ENCODE data around the gene NECAP2. TPM values are rescaled to one million over a fixed set of nuclear protein-coding genes. Genes with fewer than 3 reads are reported as not detected.
A peak's percentile ranks its signal among the peaks of the same experiment; 100 is the strongest.

The NECAP2 gene
- total RNA-seq, 2 experiments from 2014 or later: 76.4 to 82.0 TPM

DNA sequence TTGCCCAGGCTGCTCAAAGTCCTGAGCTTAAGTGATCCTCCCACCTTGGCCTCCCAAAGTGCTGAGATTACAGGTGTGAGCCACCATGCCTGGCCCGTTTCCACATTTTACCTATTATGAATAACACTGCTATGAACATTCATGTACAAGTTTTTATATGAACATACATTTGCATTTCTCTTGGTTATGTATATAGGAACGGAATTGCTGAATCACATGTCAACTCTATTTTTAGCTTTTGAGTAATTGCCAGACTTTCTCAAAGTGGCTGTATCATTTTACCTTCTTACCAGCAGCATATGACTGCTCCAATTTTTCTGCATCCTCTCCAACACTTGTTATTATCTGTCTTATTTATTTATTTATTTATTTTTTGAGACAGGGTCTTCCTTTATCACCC is 6.0 kb upstream of the NECAP2 start:
- intact Hi-C loops (cut with micrococcal nuclease): no loop called here
- DNase-seq: peak; percentile 27
- H3K27me3 Mint-ChIP-seq: no peaks in the 10 kb centered on the region
- H3K4me3 Mint-ChIP-seq: no peak overlapping the region
- no peaks in the 10 kb centered on the region for H3K9me3 Mint-ChIP-seq
- POLR2A ChIA-PET: no interaction called here
- no peak overlapping the region for H3K27ac Mint-ChIP-seq
- H3K4me1 Mint-ChIP-seq (ENCODE audit: low read depth): peaks cover 3% of the 10 kb centered on the region
- no peaks in the 10 kb centered on the region for H3K36me3 Mint-ChIP-seq
- CTCF ChIA-PET: no interaction called here

DNA sequence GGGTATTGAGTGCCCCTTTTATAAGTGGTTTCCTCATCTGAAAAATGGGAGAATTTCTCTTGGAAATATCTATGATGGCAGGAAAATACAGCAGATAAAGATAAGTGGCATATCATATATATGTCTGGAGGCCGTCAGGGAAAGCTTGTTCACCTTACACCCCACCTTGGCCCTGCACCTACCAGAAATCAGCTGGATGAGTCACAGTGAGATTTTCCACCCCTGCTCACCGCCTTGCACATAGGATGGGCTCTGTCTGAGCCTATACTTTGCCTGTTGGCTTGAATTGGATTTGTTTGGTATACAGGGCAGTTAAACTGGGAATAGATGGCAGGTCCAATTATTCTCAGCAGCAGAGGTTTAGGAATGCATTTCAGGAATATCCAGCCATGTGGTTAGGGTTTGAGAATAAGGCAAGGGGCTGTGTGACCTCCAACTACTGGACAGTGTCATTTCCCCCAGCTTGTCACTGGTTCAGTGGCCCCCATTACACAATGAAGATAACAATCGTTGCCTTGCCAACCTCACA is 3.5 kb upstream of the NECAP2 start, which contains the start of gene SPATA21:
SPATA21 (minus strand) TSS at position 479 of the 529 bp plus-strand sequence. CDS start 6,053 bp downstream, outside the sequence.
- Mint-ChIP-seq H3K4me1 (ENCODE audit: low read depth) (peaks cover 14% of the 10 kb centered on the region), H3K36me3 (peaks cover 6% of the 10 kb centered on the region), H3K4me3 (no peak within 1 kb of the TSS), H3K27ac (no peak within 1 kb of the TSS), H3K27me3 (no peaks in the 10 kb centered on the region), H3K9me3 (no peaks in the 10 kb centered on the region)
- intact Hi-C loops (cut with micrococcal nuclease): no loop called here
- CTCF ChIA-PET: no interaction called here
- DNase-seq: peak; percentile 19
- POLR2A ChIA-PET: no interaction called here

DNA sequence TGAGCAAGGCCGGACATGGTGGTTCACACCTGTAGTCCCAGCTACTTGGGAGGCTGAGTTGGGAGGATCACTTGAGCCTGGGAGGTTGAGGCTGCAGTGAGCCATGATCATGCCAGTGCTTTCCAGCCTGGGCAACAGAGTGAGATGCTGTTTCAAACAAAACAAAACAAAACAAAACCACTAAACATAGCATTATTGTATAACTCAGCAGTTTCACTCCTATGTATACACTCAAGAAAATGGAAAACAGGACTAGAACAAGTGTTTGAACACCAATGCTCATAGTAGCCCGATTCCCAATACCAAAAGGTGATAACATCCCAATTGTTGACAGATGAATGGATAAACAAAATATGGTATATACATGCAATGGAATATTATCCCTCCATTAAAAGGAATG is 2.0 kb upstream of the NECAP2 start:
- Mint-ChIP-seq H3K4me3 (no peak overlapping the region), H3K36me3 (peaks cover 7% of the 10 kb centered on the region), H3K9me3 (no peaks in the 10 kb centered on the region), H3K27ac (no peak overlapping the region), H3K4me1 (ENCODE audit: low read depth) (peaks cover 29% of the 10 kb centered on the region), H3K27me3 (no peaks in the 10 kb centered on the region)
- ChIA-PET CTCF (interaction anchor here (1.7 kb wide), 1 partner anchor 13 kb away, joined by 7 read pairs; no protein-coding TSS in a partner anchor), POLR2A (no interaction called here)
- no peak for DNase-seq
- intact Hi-C loops (cut with micrococcal nuclease): no loop called here

DNA sequence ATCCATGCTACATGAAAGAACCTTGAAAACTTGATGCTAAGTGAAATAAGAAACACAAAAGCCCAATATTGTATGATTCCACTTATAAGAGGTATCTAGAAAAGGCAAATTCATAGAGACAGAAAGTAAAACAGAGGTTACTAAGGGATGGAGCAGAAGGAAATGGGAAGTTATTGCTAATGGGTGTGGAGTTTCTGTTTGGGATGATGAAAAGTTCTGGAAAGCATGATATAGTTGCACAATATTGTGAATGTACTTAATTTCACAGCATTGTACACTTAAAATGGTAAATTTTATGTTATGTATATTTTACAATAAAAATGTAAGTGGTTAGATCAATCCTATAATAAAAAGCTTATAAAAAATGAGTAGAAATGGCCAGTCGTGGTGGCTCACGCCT is 1.6 kb upstream of the NECAP2 start:
- Mint-ChIP-seq H3K27ac (no peak overlapping the region), H3K4me3 (no peak overlapping the region), H3K4me1 (ENCODE audit: low read depth) (peaks cover 32% of the 10 kb centered on the region), H3K36me3 (peaks cover 10% of the 10 kb centered on the region), H3K27me3 (no peaks in the 10 kb centered on the region), H3K9me3 (no peaks in the 10 kb centered on the region)
- no peak for DNase-seq
- POLR2A ChIA-PET: no interaction called here
- intact Hi-C loops (cut with micrococcal nuclease): no loop called here
- CTCF ChIA-PET: interaction anchor here (1.7 to 2.3 kb wide), 3 partner anchors 13 to 18 kb away, joined by 7 to 17 read pairs (median 10); no protein-coding TSS in a partner anchor

DNA sequence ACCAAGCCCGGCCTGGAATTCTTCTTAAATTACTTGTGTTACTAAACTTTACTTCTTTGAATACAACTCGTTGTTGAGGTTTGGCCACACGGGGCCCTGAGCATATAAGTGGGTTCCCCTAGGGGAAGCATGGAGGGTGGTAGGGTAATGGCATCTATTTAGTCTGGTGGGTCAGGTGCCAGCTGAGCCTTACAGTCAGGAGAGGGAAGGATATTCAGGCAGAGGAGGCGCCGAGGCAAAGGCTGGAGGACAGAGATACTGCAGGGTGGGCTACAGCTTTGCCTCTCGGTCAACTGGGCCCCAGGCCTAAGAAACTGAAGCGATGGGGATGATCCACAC is 424 bp upstream of the NECAP2 start:
- H3K36me3 Mint-ChIP-seq: peaks cover 17% of the 10 kb centered on the region
- no peak for DNase-seq
- POLR2A ChIA-PET: interaction anchor here (0.7 to 1.7 kb wide), 7 partner anchors 9 to 88 kb away, joined by 3 to 8 read pairs (median 4); partner anchors contain the start of genes FBXO42 and RNU1-1
- peak overlapping the region; percentile 87 for H3K4me3 Mint-ChIP-seq
- H3K4me1 Mint-ChIP-seq (ENCODE audit: low read depth): peaks cover 35% of the 10 kb centered on the region
- H3K27me3 Mint-ChIP-seq: no peaks in the 10 kb centered on the region
- H3K27ac Mint-ChIP-seq: peak overlapping the region; percentile 86
- H3K9me3 Mint-ChIP-seq: no peaks in the 10 kb centered on the region
- intact Hi-C loops (cut with micrococcal nuclease): loop anchor here (5.0 kb wide), 3 partner anchors 57 to 823 kb away; partner anchors contain the start of genes DDI2 and FBXO42
- CTCF ChIA-PET: interaction anchor here (0.7 to 2.3 kb wide), 18 partner anchors 10 to 361 kb away, joined by 3 to 17 read pairs (median 4); partner anchors contain the start of gene FBXO42

DNA sequence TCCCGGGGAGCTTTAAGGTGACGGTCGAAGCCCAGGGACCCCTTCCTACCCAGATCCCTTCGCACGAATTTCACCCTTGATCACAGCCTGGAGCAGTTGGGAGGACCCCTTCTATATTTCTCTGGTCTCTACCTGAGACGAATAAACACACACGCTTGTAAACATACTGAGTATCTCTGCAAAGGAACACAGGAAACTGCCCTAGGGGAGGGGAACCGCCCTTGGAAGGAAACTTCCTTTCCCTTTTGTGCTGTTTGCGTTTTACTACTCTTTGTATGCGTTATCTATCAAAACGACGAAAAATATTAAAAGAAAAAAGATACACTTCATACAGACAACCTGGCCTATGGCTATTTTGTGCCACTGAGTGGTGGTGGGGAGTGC is 750 bp downstream of the NECAP2 start:
- Mint-ChIP-seq H3K36me3 (peaks cover 21% of the 10 kb centered on the region), H3K4me3 (peak overlapping the region; percentile 87), H3K9me3 (no peaks in the 10 kb centered on the region), H3K27ac (peak overlapping the region; percentile 86), H3K4me1 (ENCODE audit: low read depth) (peaks cover 38% of the 10 kb centered on the region), H3K27me3 (no peaks in the 10 kb centered on the region)
- intact Hi-C loops (cut with micrococcal nuclease): loop anchor here (1.0 to 5.0 kb wide), 5 partner anchors 21 to 824 kb away; partner anchors contain the start of genes DDI2, FBXO42 and SZRD1
- CTCF ChIA-PET: interaction anchor here (1.0 to 2.3 kb wide), 9 partner anchors 8 to 180 kb away, joined by 3 to 17 read pairs (median 5); no protein-coding TSS in a partner anchor
- POLR2A ChIA-PET: interaction anchor here (0.5 to 1.6 kb wide), 6 partner anchors 8 to 89 kb away, joined by 3 to 8 read pairs (median 4); partner anchors contain the start of genes FBXO42 and RNU1-1
- DNase-seq: no peak

DNA sequence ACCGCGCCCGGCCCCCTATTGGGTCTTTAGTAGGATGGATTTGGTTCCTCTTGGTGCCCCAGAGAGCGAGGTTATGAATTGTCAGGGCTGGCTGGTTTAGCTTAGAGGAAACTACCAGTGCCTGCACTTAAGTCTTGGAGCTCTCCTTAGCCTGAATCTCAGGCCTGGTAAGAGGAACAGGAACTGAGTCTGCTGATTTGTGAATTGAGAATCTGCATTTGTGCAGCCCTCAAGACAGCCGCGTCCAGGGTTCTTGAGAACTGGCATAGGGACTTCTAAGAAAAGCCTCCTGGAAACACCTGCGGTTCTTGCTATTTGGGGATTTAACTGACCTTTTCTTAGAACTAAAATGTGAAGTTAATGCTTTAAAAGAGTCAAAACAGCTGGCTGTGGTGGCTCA is 1.7 kb downstream of the NECAP2 start:
- POLR2A ChIA-PET: interaction anchor here (0.6 to 0.7 kb wide), 3 partner anchors 75 to 610 kb away, joined by 3 read pairs; no protein-coding TSS in a partner anchor
- intact Hi-C loops (cut with micrococcal nuclease): loop anchor here (5.0 kb wide), 3 partner anchors 55 to 825 kb away; partner anchors contain the start of genes DDI2 and FBXO42
- H3K4me3 Mint-ChIP-seq: peak overlapping the region; percentile 87

DNA sequence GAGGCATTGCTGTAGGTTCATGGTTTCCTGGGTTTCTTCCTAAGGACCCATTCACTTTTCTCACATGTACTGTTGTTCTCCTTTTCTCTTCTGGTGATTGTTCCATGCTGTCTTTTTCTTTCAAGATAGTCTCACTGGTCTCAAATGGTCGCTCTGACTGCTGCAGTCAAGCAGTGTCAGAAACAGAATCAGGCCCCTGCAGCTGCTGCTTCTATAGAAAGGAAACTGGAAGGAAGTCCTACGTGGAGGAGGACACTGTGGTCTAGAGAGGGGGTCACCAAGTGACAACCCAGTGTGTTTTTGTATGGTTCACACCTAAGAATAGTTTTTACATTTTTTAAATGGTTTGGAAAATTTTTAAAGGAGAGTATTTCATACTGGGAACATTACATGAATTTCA is 2.4 kb downstream of the NECAP2 start:
- no peaks in the 10 kb centered on the region for H3K27me3 Mint-ChIP-seq
- CTCF ChIA-PET: no interaction called here
- peak overlapping the region; percentile 33 for H3K4me3 Mint-ChIP-seq
- peaks cover 44% of the 10 kb centered on the region for H3K4me1 Mint-ChIP-seq (ENCODE audit: low read depth)
- H3K9me3 Mint-ChIP-seq: no peaks in the 10 kb centered on the region
- no peak for DNase-seq
- POLR2A ChIA-PET: interaction anchor here (0.6 to 0.7 kb wide), 2 partner anchors 597 to 610 kb away, joined by 3 read pairs; no protein-coding TSS in a partner anchor
- peaks cover 26% of the 10 kb centered on the region for H3K36me3 Mint-ChIP-seq
- intact Hi-C loops (cut with micrococcal nuclease): loop anchor here (5.0 kb wide), 3 partner anchors 54 to 826 kb away; partner anchors contain the start of genes DDI2 and FBXO42
- H3K27ac Mint-ChIP-seq: peak overlapping the region; percentile 86

More for the DNA sequence above, 1.7 kb downstream of the NECAP2 start:
- CTCF ChIA-PET: interaction anchor here (1.4 kb wide), 1 partner anchor 22 kb away, joined by 3 read pairs; no protein-coding TSS in a partner anchor
- H3K36me3 Mint-ChIP-seq: peaks cover 21% of the 10 kb centered on the region
- peak; percentile 35 for DNase-seq
- peak overlapping the region; percentile 86 for H3K27ac Mint-ChIP-seq
- no peaks in the 10 kb centered on the region for H3K27me3 Mint-ChIP-seq
- H3K4me1 Mint-ChIP-seq (ENCODE audit: low read depth): peaks cover 39% of the 10 kb centered on the region
- no peaks in the 10 kb centered on the region for H3K9me3 Mint-ChIP-seq

DNA sequence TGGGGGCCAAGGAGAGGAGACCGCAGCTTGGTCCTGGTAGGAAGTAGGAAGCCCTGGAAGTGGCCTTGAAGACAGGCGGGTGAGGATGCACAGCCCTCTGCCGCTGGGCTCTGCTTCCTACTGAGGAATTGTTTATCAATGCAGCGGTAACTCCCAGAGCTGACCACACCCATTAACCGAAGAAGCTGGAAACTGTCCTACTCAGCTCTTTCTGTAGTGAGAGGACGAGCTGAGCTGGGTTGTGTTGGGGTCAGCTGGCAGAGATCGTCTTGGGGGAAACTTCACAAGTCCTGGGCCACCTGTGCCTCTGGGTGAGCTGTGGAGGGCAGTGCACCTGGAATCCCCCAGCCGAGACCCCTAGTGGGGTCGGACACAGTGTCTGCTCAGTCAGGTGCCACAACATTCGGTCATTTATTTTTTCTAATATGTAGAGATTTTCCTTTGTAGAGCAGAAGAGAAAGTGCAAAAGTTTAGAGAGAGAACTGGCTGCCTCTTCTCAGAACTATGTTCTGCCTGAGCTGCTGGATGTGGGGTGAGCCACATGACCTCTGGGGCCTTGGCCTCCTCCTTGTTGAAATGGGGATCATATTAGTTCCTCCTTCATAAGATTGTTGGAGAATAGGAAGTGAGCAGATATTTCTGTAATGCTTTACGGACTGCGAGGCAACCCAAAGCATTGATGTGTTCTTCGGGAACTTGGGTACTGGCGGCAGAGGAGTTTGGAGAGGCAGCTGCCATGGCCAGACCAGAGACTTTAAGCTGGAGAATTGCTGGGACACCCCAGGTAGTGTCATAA is 3.6 kb downstream of the NECAP2 start:
- ChIA-PET CTCF (no interaction called here), POLR2A (no interaction called here)
- H3K27me3 Mint-ChIP-seq: no peaks in the 10 kb centered on the region
- no peaks in the 10 kb centered on the region for H3K9me3 Mint-ChIP-seq
- H3K27ac Mint-ChIP-seq: peak overlapping the region; percentile 56
- H3K36me3 Mint-ChIP-seq: peaks cover 35% of the 10 kb centered on the region
- intact Hi-C loops (cut with micrococcal nuclease): loop anchor here (5.0 kb wide), 3 partner anchors 53 to 827 kb away; partner anchors contain the start of genes DDI2 and FBXO42
- DNase-seq: no peak
- peaks cover 47% of the 10 kb centered on the region for H3K4me1 Mint-ChIP-seq (ENCODE audit: low read depth)
- no peak overlapping the region for H3K4me3 Mint-ChIP-seq

DNA sequence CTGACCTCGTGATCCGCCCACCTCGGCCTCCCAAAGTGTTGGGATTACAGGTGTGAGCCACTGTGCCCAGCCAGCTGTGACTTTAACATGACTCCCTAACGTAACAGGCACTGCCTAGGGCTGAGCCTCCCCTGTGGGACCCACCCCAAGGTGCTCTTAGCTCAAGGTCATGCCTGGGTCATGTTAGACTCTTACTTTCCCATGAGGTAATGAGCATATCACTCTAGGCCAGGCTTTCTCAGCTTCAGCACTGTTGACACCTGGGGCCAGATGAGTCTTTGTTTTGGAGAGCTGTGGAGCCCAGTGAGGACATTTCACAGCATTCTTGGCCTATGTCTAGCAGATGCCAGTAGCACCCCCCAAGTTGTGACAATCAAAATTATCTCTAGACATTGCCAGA is 4.5 kb downstream of the NECAP2 start:
- no peaks in the 10 kb centered on the region for H3K27me3 Mint-ChIP-seq
- intact Hi-C loops (cut with micrococcal nuclease): no loop called here
- no peak overlapping the region for H3K4me3 Mint-ChIP-seq
- H3K27ac Mint-ChIP-seq: peak overlapping the region; percentile 13
- peaks cover 54% of the 10 kb centered on the region for H3K4me1 Mint-ChIP-seq (ENCODE audit: low read depth)
- peaks cover 43% of the 10 kb centered on the region for H3K36me3 Mint-ChIP-seq
- CTCF ChIA-PET: no interaction called here
- POLR2A ChIA-PET: no interaction called here
- H3K9me3 Mint-ChIP-seq: no peaks in the 10 kb centered on the region
- DNase-seq: no peak

DNA sequence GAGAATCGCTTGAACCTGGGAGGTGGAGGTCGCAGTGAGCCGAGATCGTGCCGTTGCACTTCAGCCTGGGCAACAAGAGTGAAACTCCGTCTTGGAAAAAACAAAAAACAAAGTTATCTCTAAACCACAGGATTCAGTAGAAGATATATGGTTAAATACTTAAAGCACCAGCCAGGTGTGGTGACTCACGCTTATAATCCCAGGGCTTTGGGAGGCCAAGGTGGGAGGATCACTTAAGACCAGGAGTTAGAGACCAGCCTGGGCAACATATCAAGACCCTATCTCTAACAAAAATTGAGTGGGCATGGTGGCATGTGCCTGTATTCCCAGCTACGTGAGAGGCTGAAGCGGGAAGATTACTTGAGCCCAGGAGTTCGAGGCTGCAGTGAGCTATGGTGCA is 5.6 kb downstream of the NECAP2 start:
- Mint-ChIP-seq H3K4me1 (ENCODE audit: low read depth) (peaks cover 59% of the 10 kb centered on the region), H3K27me3 (no peaks in the 10 kb centered on the region)

DNA sequence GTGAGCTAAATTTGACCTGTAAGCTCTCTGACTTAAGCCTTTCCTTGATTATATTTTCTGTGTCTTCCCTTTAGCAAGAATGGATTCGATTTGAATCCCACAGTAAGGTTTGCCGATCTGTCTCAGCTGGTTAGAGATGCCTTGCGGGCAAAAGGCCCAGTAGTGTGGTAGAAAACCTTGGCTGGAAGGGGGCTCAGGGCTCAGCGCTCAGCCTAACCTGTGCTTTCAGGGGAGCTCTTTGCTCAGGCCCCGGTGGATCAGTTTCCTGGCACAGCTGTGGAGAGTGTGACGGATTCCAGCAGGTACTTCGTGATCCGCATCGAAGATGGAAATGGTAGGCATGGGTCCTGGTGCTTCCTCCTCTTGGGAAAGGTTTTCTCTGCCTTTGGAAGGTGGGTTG is 7.1 kb downstream of the NECAP2 start:
- Mint-ChIP-seq H3K36me3 (peaks cover 54% of the 10 kb centered on the region), H3K4me1 (ENCODE audit: low read depth) (peaks cover 57% of the 10 kb centered on the region), H3K27ac (peak overlapping the region; percentile 8), H3K4me3 (no peak overlapping the region), H3K9me3 (no peaks in the 10 kb centered on the region), H3K27me3 (no peaks in the 10 kb centered on the region)
- ChIA-PET POLR2A (no interaction called here), CTCF (no interaction called here)
- intact Hi-C loops (cut with micrococcal nuclease): no loop called here
- DNase-seq: no peak

More for the DNA sequence above, 5.6 kb downstream of the NECAP2 start:
- Mint-ChIP-seq H3K9me3 (no peaks in the 10 kb centered on the region), H3K4me3 (no peak overlapping the region), H3K36me3 (peaks cover 46% of the 10 kb centered on the region), H3K27ac (no peak overlapping the region)
- CTCF ChIA-PET: no interaction called here
- POLR2A ChIA-PET: no interaction called here
- DNase-seq: no peak
- intact Hi-C loops (cut with micrococcal nuclease): no loop called here

Measured in activated CD4-positive, alpha-beta memory T cell treated with anti-CD3 and anti-CD28 coated beads for 36 hours (primary cell).